ENCODE measurements around the gene CREG1.
A peak's percentile ranks its signal among the peaks of the same experiment; 100 is the strongest.
"Not testable (repeated sequence)": the region's sequence is repeated elsewhere in the genome, so short reads cannot be mapped to it uniquely, and the experiment has no call there.

The CREG1 gene

GRCh38 chr1:167563579-167564246 is 10.2 kb upstream of the CREG1 start:
- DNase-seq (ENCODE audit: low spot score): peak; percentile 29

GRCh38 chr1:167562702-167563101 is 9.1 kb upstream of the CREG1 start:
- DNase-seq (ENCODE audit: low spot score): no peak

- no peak for DNase-seq (ENCODE audit: low spot score)
Measured at GRCh38 chr1:167561753-167562152, 8.2 kb upstream of the CREG1 start.

GRCh38 chr1:167555971-167556714 is 2.6 kb upstream of the CREG1 start:
- DNase-seq (ENCODE audit: low spot score): peak; percentile 93

- DNase-seq (ENCODE audit: low spot score): not testable (repeated sequence)
Measured at GRCh38 chr1:167555072-167555471, 1.5 kb upstream of the CREG1 start.

- DNase-seq (ENCODE audit: low spot score): no peak
Measured at GRCh38 chr1:167554028-167554779, 642 bp upstream of the CREG1 start.

GRCh38 chr1:167551362-167551761 is 2.2 kb downstream of the CREG1 start:
- DNase-seq (ENCODE audit: low spot score): peak; percentile 76

GRCh38 chr1:167548059-167548932 is 5.3 kb downstream of the CREG1 start:
- peak; percentile 94 for DNase-seq (ENCODE audit: low spot score)

GRCh38 chr1:167546935-167547334 is 6.6 kb downstream of the CREG1 start:
- DNase-seq (ENCODE audit: low spot score): peak; percentile 47

GRCh38 chr1:167545349-167545748 is 8.2 kb downstream of the CREG1 start:
- DNase-seq (ENCODE audit: low spot score): peak; percentile 25

GRCh38 chr1:167544447-167545093 is 9.0 kb downstream of the CREG1 start:
- DNase-seq (ENCODE audit: low spot score): peak; percentile 54

- DNase-seq (ENCODE audit: low spot score): peak; percentile 55
Measured at GRCh38 chr1:167543199-167543990, 10.2 kb downstream of the CREG1 start.

GRCh38 chr1:167542109-167543032 is 11.2 kb downstream of the CREG1 start:
- DNase-seq (ENCODE audit: low spot score): peak; percentile 69

- no peak for DNase-seq (ENCODE audit: low spot score)
Measured at GRCh38 chr1:167541610-167542009, 12.0 kb downstream of the CREG1 start.

- DNase-seq (ENCODE audit: low spot score): peak; percentile 38
Measured at GRCh38 chr1:167541003-167541402, 12.6 kb downstream of the CREG1 start.

- DNase-seq (ENCODE audit: low spot score): peak; percentile 39
Measured at GRCh38 chr1:167538657-167539056, 14.9 kb downstream of the CREG1 start.

- DNase-seq (ENCODE audit: low spot score): peak; percentile 82
Measured at GRCh38 chr1:167533851-167534300, 19.7 kb downstream of the CREG1 start.

- DNase-seq (ENCODE audit: low spot score): no peak
Measured at GRCh38 chr1:167532964-167533824, 20.4 kb downstream of the CREG1 start.

Data from hematopoietic multipotent progenitor cell treated with erythropoietin and hydrocortisone succinate and interleukin-3 and kit ligand, for 17 days (in vitro differentiated cells).